Fibroblast of skin of abdomen (primary cell): ENCODE data around the gene ITCH.
"Not testable (repeated sequence)": the region's sequence is repeated elsewhere in the genome, so short reads cannot be mapped to it uniquely, and the experiment has no call there.

Experiments used
- DNase-seq: peaks from one replicate; pipeline ENCODE4 v3.0.0-alpha.2; 2013

Gene ITCH

GRCh38 chr20:34512955-34513419, 149.9 kb downstream of the ITCH start:
- DNase-seq: no peak

GRCh38 chr20:34514034-34514433, 151.0 kb downstream of the ITCH start:
- not testable (repeated sequence) for DNase-seq

GRCh38 chr20:34514897-34515483, 151.9 kb downstream of the ITCH start:
- peak; percentile 5 for DNase-seq

GRCh38 chr20:34515484-34516246, 152.6 kb downstream of the ITCH start:
- DNase-seq: peak; percentile 37

GRCh38 chr20:34516247-34517113, 153.4 kb downstream of the ITCH start, which contains the start of gene DYNLRB1:
Gene DYNLRB1, plus strand, starts transcription at chr20:34516422. Its CDS starts 37 bp downstream, at chr20:34516459.
- peak; percentile 96 for DNase-seq

DNA sequence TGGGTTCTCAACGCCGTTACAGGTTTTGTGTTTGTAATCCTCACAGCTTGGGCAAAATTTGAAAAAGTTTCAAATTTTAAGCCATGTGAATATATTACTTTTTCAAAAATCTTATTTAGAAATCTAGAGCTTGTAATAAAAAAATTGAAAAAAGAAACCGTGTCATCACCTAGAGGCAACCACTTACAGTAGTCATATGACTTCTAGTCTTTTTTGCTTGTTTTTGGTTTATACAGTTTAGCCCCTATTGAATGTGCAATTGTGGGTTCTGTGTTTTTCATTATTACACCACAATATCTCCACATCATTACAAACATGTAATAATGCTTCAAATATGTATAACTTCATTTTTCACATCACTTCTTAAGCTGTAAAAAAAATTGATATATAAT, 154.0 kb downstream of the ITCH start:
- peak; percentile 1 for DNase-seq

DNA sequence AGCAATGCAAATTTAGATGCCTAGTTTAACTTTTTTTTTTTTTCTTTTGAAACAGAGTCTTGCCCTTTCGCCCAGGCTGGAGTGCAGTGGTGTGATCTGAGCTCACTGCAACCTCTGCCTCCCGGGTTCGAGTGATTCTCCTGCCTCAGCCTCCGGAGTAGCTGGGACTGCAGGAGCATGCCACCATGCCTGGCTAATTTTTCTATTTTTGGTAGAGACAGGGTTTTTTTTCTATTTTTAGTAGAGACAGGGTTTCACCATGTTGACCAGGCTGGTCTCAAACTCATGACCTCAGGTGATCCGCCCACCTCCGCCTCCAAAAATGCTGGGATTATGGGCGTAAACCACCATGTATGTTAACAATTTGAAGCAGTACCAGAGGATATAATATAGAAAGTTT, 155.8 kb downstream of the ITCH start:
- not testable (repeated sequence) for DNase-seq

- not testable (repeated sequence) for DNase-seq
Observed at GRCh38 chr20:34519841-34520240, 156.8 kb downstream of the ITCH start.

DNA sequence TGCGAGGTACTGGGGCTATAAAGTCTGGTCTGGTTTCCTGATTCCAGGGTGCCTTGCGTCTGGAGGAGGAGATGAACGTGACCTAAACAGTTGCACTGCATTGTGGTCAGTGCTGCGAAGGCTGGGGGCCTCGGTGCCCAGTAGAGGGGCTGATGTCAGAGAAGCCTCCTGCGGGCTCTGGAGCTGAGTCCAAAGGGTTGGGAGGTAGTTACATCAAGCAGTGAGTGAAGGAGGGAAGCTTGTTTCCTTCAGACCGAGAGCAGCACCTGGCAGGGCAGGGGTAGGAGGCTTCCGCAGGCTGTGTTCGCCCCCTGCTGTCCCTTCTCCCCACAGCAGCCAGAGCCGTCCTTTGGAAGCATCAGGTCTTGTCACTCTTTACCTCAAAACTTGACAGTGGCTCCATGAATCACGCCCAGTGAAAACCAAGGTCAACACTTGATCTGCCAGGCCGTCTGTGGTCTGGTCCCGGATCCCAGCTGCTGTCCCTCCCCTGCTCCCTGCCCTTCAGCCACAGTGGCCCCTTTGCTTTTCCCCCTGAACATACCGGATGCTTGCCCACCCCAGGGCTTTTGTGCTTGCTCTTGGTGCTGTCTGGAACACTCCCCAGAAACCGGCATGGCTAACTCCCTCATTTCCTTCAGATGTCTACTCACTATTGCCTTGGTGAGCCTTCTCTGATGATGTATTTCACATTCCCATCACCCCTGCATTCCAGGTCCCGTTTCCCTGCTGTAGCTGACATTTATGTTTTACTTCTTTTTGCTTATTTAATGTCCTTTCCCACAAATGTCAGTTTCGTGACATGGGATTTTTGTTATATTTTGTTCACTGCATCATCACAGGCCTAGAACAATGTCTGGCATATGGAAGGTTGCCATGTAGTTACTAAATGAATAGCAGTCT, 160.1 kb downstream of the ITCH start:
- peak; percentile 57 for DNase-seq

- DNase-seq: no peak
Observed at GRCh38 chr20:34524426-34524825, 161.4 kb downstream of the ITCH start.

DNA sequence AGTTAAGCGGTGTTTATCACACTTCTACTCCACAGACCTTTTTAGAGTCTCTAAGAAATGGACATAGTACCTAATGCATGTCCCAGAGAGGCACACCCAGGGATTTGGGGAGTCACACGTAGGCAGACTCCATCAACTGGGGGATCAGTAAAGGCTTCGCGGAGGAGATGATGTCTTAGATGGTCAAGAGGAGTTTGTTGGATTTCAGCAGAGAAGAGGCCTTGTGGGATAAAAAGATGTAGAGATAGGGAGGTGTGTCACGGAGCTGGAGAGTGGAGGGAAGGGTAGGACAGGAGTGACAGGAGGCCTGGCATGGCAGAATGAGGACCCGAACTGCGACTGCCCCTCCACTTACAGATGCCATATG, 162.3 kb downstream of the ITCH start:
- DNase-seq: no peak

GRCh38 chr20:34525709-34526416, 162.8 kb downstream of the ITCH start:
- DNase-seq: peak; percentile 92

- no peak for DNase-seq
Observed at GRCh38 chr20:34526466-34526865, 163.4 kb downstream of the ITCH start.

- no peak for DNase-seq
Observed at GRCh38 chr20:34527016-34527415, 163.9 kb downstream of the ITCH start.

- no peak for DNase-seq
Observed at GRCh38 chr20:34528921-34529297, 165.8 kb downstream of the ITCH start.

- DNase-seq: no peak
Observed at GRCh38 chr20:34529742-34530141, 166.7 kb downstream of the ITCH start.

- DNase-seq: no peak
Observed at GRCh38 chr20:34530342-34530741, 167.3 kb downstream of the ITCH start.

DNA sequence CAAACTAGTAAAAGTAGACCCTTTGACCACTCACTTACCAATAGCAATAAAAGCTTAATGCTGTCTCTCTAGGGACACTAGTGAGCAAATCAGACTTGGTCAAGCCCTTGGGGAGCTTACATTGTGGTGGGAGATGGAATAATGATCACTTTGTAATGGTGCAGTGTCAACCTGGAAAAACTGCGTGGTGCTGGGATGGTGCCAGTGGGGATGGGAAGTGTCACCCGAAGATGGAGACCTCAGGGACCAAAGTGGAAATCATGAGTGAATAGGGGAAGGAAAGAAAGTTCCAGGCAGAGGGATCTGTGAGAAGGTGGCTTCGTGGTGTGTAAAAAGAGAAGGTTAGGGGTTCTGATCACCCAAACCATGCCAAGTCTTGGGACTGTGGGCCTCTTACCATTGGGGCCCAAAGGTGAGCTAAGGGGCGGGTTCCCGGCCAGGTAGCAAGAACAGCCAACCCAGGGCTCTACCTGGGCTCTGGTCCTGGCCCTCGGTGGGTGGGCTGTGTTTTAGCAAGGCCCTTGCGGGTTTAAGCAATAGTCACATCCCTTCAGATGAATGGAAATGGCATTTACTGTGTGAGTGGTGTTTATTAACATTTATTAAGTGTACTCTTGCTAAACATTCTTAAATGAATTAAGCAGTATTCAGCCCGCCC, 168.7 kb downstream of the ITCH start:
- DNase-seq: no peak

DNA sequence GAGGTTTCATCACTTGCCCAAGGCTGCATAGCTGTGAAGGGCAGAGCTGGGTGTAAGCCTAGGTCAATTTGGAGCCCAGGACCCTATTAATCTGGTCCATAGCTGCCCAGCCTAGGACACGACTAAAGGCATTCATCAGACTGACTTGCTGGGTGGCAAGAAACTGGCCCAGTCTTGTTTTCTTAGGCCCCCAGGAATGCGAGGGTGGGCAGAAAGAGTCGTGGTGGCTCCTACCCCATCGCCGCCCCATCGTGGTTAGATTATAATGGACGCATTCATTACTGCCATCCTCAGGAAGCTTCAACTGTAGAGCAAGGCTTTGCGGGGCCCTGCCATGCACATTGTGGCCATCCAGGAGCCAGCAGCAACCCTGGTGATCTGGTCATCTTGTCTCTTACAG, 169.2 kb downstream of the ITCH start:
- no peak for DNase-seq

GRCh38 chr20:34532756-34533155, 169.7 kb downstream of the ITCH start:
- no peak for DNase-seq
